Duodenal mucosa (tissue), 2 donors: ENCODE measurements around the gene TRMT1.

ENCODE experiments used
- H3K27ac ChIP-seq: one replicate; pipeline ENCODE4 v1.7.0; 2013; ENCODE audit warnings: low read depth, low read length
- H3K27me3 ChIP-seq, 2 donors: one replicate each; pipeline ENCODE4 v1.7.0; 2013; ENCODE audit warnings: low read length in 2 of 2, control low read depth in 1 of 2; ENCODE audit not compliant: insufficient read depth in 2 of 2, control insufficient read depth in 1 of 2
- H3K36me3 ChIP-seq, 2 donors: one replicate each; pipeline ENCODE4 v1.7.0; 2013; ENCODE audit warnings: low read length in 2 of 2, control low read depth in 1 of 2; ENCODE audit not compliant: insufficient read depth in 2 of 2, control insufficient read depth in 1 of 2
- H3K4me1 ChIP-seq, 2 donors: one replicate each; pipeline ENCODE4 v1.7.0; 2013; ENCODE audit warnings: low read length in 2 of 2, control low read depth in 1 of 2; ENCODE audit not compliant: insufficient read depth in 2 of 2, control insufficient read depth in 1 of 2
- H3K4me3 ChIP-seq, 2 donors: one replicate each; pipeline ENCODE4 v1.7.0; 2013; ENCODE audit warnings: low read length in 2 of 2, low read depth in 1 of 2
- H3K9ac ChIP-seq, 2 donors: one replicate each; pipeline ENCODE4 v1.7.0; 2013; ENCODE audit warnings: low read length in 2 of 2, low read depth in 1 of 2
- H3K9me3 ChIP-seq, 2 donors: one replicate each; pipeline ENCODE4 v1.7.0; 2013; ENCODE audit warnings: low read length in 2 of 2, control low read depth in 1 of 2; ENCODE audit not compliant: control insufficient read depth in 1 of 2

Gene TRMT1

DNA sequence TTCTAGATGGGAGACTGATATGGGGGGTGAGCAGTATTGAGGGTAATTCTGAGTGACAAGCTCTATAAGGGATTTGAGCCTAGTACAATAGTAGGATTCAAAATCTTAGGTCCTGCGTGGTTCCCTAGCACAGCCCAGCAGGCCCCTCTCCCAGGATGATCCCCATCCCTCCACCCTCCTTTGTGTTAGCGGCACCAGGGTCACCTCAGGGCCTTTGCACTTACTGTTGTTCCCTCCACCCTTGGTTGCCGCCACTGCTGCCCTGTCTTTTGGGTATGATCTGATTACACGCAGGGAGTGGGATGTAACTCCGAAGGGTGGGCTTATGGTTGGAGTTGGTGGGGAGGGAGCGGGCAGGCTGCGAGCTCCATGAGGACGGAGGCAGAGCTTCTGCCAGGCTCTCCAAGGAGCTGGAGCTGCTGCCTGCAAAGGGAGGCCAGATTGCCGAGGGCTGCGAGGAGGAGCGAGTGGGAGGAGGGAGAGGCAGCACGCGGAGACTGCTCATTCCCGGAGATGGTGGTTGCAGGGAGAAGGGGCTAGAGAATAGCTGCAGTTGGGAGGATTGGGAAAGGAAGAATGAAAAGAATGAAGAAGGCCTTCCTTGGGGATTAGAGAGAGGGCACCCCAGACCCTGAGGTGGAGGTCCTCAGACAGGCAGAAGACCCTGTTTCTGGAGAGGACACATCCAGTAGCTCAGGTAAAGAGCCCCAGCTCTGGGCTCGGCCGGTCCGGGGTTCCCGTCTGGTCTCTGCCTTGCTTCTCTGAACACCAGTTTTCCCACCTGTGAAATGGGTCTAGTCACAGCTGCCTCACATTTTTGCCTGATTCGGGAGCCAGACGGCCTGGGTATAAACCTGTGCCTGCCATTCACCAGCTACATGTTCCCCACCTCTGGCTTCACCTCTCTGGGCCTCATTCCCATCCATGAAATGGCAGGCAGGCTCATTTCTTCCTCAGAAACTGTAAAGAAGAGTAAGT, 6.7 kb upstream of the TRMT1 start:
- Histone ChIP-seq H3K9me3 (no peaks in the 10 kb centered on the region), H3K4me1 (peaks cover 31 to 33% of the 10 kb centered on the region in 2 donors), H3K4me3 (no peak overlapping the region), H3K36me3 (peaks cover 0 to 13% of the 10 kb centered on the region in 2 donors), H3K27me3 (no peaks in the 10 kb centered on the region), H3K9ac (no peak overlapping the region), H3K27ac (no peak overlapping the region)

DNA sequence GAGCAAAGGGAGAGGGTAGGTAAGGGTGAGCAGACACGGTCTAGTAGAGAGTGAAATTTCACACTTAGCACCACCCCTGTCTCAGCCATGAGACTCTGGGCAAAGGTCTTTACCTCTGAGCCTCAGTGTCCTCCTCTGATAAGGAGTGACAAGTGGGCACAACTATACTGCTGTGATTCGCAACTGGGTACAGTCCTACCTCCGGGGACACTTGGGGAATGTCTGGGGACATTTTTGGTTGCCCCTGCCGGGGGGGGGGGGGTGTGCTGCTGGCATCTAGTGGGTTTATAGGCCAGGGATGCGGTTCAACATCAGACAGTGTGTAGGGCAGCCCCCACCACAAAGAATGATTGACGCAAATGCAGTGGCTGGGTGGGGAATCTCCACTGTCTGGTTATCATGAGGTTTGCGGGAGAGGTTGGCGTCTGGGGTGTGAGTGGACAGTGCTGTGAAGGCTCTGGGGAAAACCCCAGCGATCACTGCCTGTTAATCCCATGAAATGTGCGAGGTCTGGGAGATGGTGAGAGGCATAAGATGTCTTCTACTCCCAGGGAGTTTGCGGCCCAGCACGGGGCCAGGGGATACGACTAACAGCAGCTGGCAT, 5.8 kb upstream of the TRMT1 start:
- Histone ChIP-seq H3K9ac (peak overlapping the region in 1 of 2 donors; percentile 19), H3K27ac (no peak overlapping the region), H3K4me1 (peaks cover 31 to 33% of the 10 kb centered on the region in 2 donors), H3K27me3 (no peaks in the 10 kb centered on the region), H3K9me3 (no peaks in the 10 kb centered on the region), H3K36me3 (peaks cover 0 to 13% of the 10 kb centered on the region in 2 donors), H3K4me3 (peak overlapping the region in 1 of 2 donors; percentile 11)

DNA sequence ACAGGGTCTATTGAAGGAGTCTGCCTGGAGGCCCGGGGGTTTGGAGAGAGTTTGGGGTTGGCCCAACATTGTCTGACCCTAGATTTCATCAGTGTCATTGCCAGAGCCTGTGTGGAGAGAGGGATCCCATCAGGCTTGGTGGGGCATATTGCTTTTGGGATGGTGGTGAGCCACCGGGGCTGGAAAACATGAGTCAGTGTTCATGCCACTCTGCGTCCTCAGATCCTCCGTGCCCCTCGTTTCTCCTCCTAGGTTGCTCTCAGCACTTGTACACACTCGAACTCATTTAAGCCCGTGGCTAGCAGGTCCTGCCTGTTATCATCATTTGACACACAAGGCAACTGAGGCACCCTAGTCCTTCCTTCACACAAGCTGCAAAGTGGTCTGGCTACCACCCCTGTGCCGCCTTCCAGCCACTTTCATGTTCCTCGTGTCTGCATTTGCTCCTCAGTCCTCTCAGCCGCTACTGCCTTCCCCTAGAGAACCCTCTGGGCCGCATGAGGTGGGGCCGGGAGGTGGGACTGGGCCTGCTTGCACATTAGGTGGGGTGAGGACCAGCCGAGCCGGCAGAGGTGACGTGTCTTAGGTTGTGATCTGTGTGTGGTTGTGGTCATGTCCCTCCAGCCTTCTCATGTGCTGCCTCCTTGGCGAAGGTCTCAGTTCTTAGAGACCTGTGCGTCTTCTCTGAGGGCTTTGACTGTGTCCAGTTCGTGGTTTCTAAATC, 5.2 kb upstream of the TRMT1 start:
- no peaks in the 10 kb centered on the region for H3K27me3 ChIP-seq
- H3K27ac ChIP-seq: no peak overlapping the region
- peak overlapping the region in 1 of 2 donors; percentile 11 for H3K4me3 ChIP-seq
- peak overlapping the region in 1 of 2 donors; percentile 19 for H3K9ac ChIP-seq
- H3K9me3 ChIP-seq: no peaks in the 10 kb centered on the region
- H3K36me3 ChIP-seq: peaks cover 0 to 13% of the 10 kb centered on the region in 2 donors
- H3K4me1 ChIP-seq: peaks cover 33 to 36% of the 10 kb centered on the region in 2 donors

DNA sequence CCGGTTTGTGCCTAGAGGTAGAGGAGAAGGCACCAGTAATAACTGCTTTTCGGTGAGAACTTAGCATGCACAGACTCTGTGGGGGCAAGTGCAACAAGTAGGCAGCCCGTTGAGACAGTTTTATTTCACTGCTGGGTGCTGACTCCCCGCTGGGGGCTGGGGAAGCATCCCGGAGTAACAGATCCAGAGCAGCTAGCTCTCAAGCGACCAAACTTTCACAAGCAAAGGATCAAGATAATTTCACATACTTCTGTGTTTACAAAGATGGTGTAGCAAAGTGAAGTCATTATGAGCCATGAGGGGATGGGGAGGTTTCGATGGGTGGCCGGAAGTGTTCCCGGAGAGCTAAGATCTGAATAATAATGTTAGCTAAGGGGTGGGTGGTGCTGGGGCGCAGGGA, 4.3 kb upstream of the TRMT1 start:
- Histone ChIP-seq H3K9ac (peak overlapping the region in 1 of 2 donors; percentile 33), H3K4me3 (no peak overlapping the region), H3K27me3 (no peaks in the 10 kb centered on the region), H3K4me1 (peaks cover 36 to 41% of the 10 kb centered on the region in 2 donors), H3K36me3 (peaks cover 0 to 8% of the 10 kb centered on the region in 2 donors), H3K27ac (no peak overlapping the region), H3K9me3 (no peaks in the 10 kb centered on the region)

GRCh38 chr19:13120031-13120430, 3.5 kb upstream of the TRMT1 start:
- no peak overlapping the region for H3K27ac ChIP-seq
- peak overlapping the region in 1 of 2 donors; percentile 56 for H3K9ac ChIP-seq
- H3K4me1 ChIP-seq: peaks cover 41 to 47% of the 10 kb centered on the region in 2 donors
- no peaks in the 10 kb centered on the region for H3K27me3 ChIP-seq
- no peak overlapping the region for H3K4me3 ChIP-seq
- no peaks in the 10 kb centered on the region for H3K9me3 ChIP-seq
- peaks cover 0 to 8% of the 10 kb centered on the region in 2 donors for H3K36me3 ChIP-seq

GRCh38 chr19:13119627-13120026, 3.1 kb upstream of the TRMT1 start:
- H3K4me1 ChIP-seq: peaks cover 41 to 47% of the 10 kb centered on the region in 2 donors
- peak overlapping the region; percentile 48 to 56 for H3K9ac ChIP-seq
- H3K27ac ChIP-seq: no peak overlapping the region
- H3K36me3 ChIP-seq: peaks cover 0 to 7% of the 10 kb centered on the region in 2 donors
- H3K4me3 ChIP-seq: peak overlapping the region; percentile 65 to 80
- no peaks in the 10 kb centered on the region for H3K27me3 ChIP-seq
- H3K9me3 ChIP-seq: no peaks in the 10 kb centered on the region

GRCh38 chr19:13118424-13119193, 2.1 kb upstream of the TRMT1 start:
- Histone ChIP-seq H3K27me3 (no peaks in the 10 kb centered on the region), H3K27ac (peak overlapping the region; percentile 20), H3K4me1 (peaks cover 41 to 47% of the 10 kb centered on the region in 2 donors)

GRCh38 chr19:13117772-13118423, 1.4 kb upstream of the TRMT1 start, which contains the start of gene NACC1:
Gene NACC1, plus strand, starts transcription at chr19:13118264. Its CDS starts 16,944 bp downstream, at chr19:13135208.
- Histone ChIP-seq H3K27me3 (no peaks in the 10 kb centered on the region), H3K4me1 (peaks cover 41 to 47% of the 10 kb centered on the region in 2 donors), H3K9me3 (no peaks in the 10 kb centered on the region), H3K27ac (peak within 1 kb of the TSS; percentile 20), H3K9ac (peak within 1 kb of the TSS; percentile 72 to 75), H3K36me3 (peaks cover 0 to 3% of the 10 kb centered on the region in 2 donors), H3K4me3 (peak within 1 kb of the TSS; percentile 94 to 99)

More at GRCh38 chr19:13118424-13119193, 2.1 kb upstream of the TRMT1 start:
- Histone ChIP-seq H3K9me3 (no peaks in the 10 kb centered on the region), H3K36me3 (peaks cover 0 to 4% of the 10 kb centered on the region in 2 donors), H3K4me3 (peak overlapping the region; percentile 65 to 80), H3K9ac (peak overlapping the region; percentile 56 to 72)
